ENCODE measurements around the gene EMC7.

EMC7 gene

GRCh38 chr15:34116620-34117019 lies 15.0 kb upstream of the EMC7 start:
- H3K36me3 ChIP-seq: no peaks in the 10 kb centered on the region
- H3K9me3 ChIP-seq: no peaks in the 10 kb centered on the region
- intact Hi-C loops (cut with DNase I; ENCODE audit: low total_unique reads): no loop called here
- no peak for TF ChIP-seq CTCF (IDR thresholded peaks at IDR 0.05)
- no peak for DNase-seq
- no peak overlapping the region for H3K27ac ChIP-seq
- no peak overlapping the region for H3K4me3 ChIP-seq
- peaks cover 0 to 13% of the 10 kb centered on the region in 2 donors for H3K27me3 ChIP-seq
- H3K4me1 ChIP-seq: no peaks in the 10 kb centered on the region

- no peaks in the 10 kb centered on the region for H3K9me3 ChIP-seq
- H3K4me1 ChIP-seq: no peaks in the 10 kb centered on the region
- H3K27me3 ChIP-seq: peaks cover 0 to 13% of the 10 kb centered on the region in 2 donors
- DNase-seq: no peak
- H3K4me3 ChIP-seq: no peak overlapping the region
- no peaks in the 10 kb centered on the region for H3K36me3 ChIP-seq
- intact Hi-C loops (cut with DNase I; ENCODE audit: low total_unique reads): no loop called here
- no peak overlapping the region for H3K27ac ChIP-seq
- TF ChIP-seq CTCF (IDR thresholded peaks at IDR 0.05): no peak
Observed at GRCh38 chr15:34114739-34115138, 13.1 kb upstream of the EMC7 start.

GRCh38 chr15:34114215-34114614 lies 12.6 kb upstream of the EMC7 start:
- H3K4me1 ChIP-seq: no peaks in the 10 kb centered on the region
- no peaks in the 10 kb centered on the region for H3K36me3 ChIP-seq
- intact Hi-C loops (cut with DNase I; ENCODE audit: low total_unique reads): no loop called here
- H3K27me3 ChIP-seq: peaks cover 0 to 13% of the 10 kb centered on the region in 2 donors
- no peak overlapping the region for H3K4me3 ChIP-seq
- TF ChIP-seq CTCF (IDR thresholded peaks at IDR 0.05): no peak
- H3K27ac ChIP-seq: no peak overlapping the region
- DNase-seq: no peak
- no peaks in the 10 kb centered on the region for H3K9me3 ChIP-seq

GRCh38 chr15:34111488-34111887 lies 9.8 kb upstream of the EMC7 start:
- Histone ChIP-seq H3K36me3 (no peaks in the 10 kb centered on the region), H3K27ac (no peak overlapping the region), H3K4me3 (no peak overlapping the region), H3K4me1 (no peaks in the 10 kb centered on the region), H3K27me3 (peaks cover 0 to 13% of the 10 kb centered on the region in 2 donors), H3K9me3 (no peaks in the 10 kb centered on the region)
- no peak for TF ChIP-seq CTCF (IDR thresholded peaks at IDR 0.05)
- intact Hi-C loops (cut with DNase I; ENCODE audit: low total_unique reads): no loop called here
- no peak for DNase-seq

GRCh38 chr15:34109797-34110663 lies 8.4 kb upstream of the EMC7 start:
- peak; percentile 6 to 24 for TF ChIP-seq CTCF (IDR thresholded peaks at IDR 0.05)
- no peaks in the 10 kb centered on the region for H3K9me3 ChIP-seq
- intact Hi-C loops (cut with DNase I; ENCODE audit: low total_unique reads): no loop called here
- H3K27ac ChIP-seq: no peak overlapping the region
- no peaks in the 10 kb centered on the region for H3K4me1 ChIP-seq
- DNase-seq: no peak
- no peaks in the 10 kb centered on the region for H3K36me3 ChIP-seq
- H3K4me3 ChIP-seq: no peak overlapping the region
- H3K27me3 ChIP-seq: peaks cover 0 to 8% of the 10 kb centered on the region in 2 donors

Data from tibial artery (tissue), 4 donors.